Stimulated activated effector memory CD8-positive, alpha-beta T cell treated with anti-CD3 and anti-CD28 coated beads, Interleukin-12 subunit alpha, Interleukin-12 subunit beta, amount 100 ng/mL, for 72 hours (primary cell): ENCODE measurements around the gene MRPL28.
"Not testable (repeated sequence)": the region's sequence is repeated elsewhere in the genome, so short reads cannot be mapped to it uniquely, and the experiment has no call there.

ENCODE experiments used
- ATAC-seq: fragments of 150-1000 bp; cut with Tn5 transposase; 2 replicates; pipeline ENCODE4 v1.10.0; 2021
- DNase-seq, 2 donors: peaks; one replicate each; pipeline ENCODE4 v3.0.0; 2021 to 2022; ENCODE audit warnings: low spot score in 2 of 2
- H3K27ac Mint-ChIP-seq: one replicate; pipeline ENCODE4 v1.8.0; 2022; ENCODE audit warnings: mild to moderate bottlenecking, mixed read lengths
- H3K36me3 Mint-ChIP-seq: one replicate; pipeline ENCODE4 v1.8.0; 2022; ENCODE audit warnings: mild to moderate bottlenecking, mixed read lengths
- H3K4me1 Mint-ChIP-seq: one replicate; pipeline ENCODE4 v1.8.0; 2022; ENCODE audit warnings: mixed read lengths
- H3K4me3 Mint-ChIP-seq: one replicate; pipeline ENCODE4 v1.8.0; 2022; ENCODE audit warnings: mild to moderate bottlenecking, mixed read lengths
- H3K9me3 Mint-ChIP-seq: one replicate; pipeline ENCODE4 v1.8.0; 2022; ENCODE audit warnings: mixed read lengths

Gene MRPL28

DNA sequence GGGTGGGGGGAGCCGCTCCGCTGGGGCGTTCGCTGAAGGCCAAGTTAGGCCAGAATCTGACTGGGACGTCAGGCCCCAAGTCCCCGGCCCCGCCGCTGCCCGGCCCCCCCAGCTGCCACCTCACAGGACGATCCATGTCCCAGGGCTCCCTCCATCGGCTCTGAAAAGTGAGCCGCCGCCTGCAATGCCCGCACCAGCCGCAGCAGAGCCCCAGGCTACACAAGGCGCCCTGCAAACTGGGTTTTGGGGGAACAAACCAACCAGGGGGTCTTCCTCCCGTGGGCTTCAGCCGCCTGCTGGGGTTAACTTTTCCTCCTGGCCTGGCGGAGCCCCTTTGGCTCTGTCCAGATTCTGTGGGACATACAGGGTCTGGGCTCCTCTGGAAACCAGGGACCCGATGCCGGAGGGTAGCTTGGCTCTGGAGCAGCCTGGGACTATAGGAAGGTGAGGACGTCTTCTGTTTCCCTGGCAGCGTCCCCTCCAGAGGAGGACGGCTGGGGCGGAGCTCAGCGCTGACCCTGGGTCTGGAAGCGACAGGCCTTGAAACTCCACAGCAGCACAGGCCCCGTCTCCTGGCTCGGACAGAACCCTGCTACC lies 27.5 kb upstream of the MRPL28 start:
- peak overlapping the region; percentile 40 for H3K27ac Mint-ChIP-seq
- no peak for ATAC-seq
- H3K4me1 Mint-ChIP-seq, result peaks cover 24% of the 10 kb centered on the region
- peak overlapping the region; percentile 58 for H3K4me3 Mint-ChIP-seq
- H3K9me3 Mint-ChIP-seq, result no peaks in the 10 kb centered on the region
- H3K36me3 Mint-ChIP-seq, result peaks cover 17% of the 10 kb centered on the region
- no peak for DNase-seq

DNA sequence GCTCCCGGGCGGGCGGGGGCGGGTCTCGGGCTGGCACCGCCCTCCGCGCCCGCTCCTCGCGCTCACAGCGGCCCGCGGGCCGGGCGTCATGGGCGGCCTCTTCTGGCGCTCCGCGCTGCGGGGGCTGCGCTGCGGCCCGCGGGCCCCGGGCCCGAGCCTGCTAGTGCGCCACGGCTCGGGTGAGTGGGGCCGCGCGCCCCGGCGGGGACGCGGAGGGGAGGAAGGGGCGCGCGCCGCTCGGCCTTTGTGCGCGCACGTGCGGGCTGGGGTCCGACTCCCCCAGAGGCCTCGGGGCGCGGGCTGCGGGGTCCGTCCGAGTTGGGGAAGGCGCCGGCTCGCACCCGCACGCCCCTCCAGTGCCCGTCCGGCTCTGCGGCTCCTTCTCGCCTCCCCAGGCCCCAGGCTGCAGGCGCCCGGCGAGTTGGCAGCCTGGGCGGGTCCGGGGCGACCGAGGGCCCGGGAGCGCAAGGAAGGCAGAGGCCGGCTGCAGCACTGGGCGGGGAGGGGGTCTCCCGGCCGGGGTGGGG lies 26.9 kb upstream of the MRPL28 start, which contains the start of gene NME4:
Gene NME4, plus strand, starts transcription at position 65 of the 527 bp plus-strand sequence. Its CDS starts 24 bp downstream, at position 89.
- peak in 1 of 2 donors; percentile 55 for DNase-seq
- Mint-ChIP-seq H3K4me1 (peaks cover 30% of the 10 kb centered on the region), H3K4me3 (peak within 1 kb of the TSS; percentile 71), H3K27ac (peak within 1 kb of the TSS; percentile 40), H3K9me3 (no peaks in the 10 kb centered on the region), H3K36me3 (peaks cover 19% of the 10 kb centered on the region)
- ATAC-seq, result peak; percentile 24

DNA sequence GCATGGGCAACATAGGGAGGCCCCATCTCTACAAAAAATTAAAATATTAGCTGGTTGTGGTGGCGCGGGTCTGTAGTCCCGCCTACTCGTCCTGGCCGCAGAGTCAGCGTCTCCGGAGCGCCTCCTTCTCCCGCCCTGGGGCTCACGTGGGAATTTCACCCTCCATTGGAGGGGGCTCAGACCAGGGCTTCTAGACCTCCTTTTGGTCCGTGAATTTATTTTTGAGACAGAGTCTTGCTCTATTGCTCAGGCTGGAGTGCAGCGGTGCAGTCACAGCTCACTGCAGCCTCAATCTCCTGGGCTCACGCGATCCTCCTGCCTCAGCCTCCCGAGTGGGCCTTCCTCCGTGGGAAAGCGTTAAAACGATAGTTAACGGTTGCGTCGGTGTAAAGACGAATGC lies 26.3 kb upstream of the MRPL28 start:
- DNase-seq (peak in 1 of 2 donors; percentile 52), ATAC-seq (no peak)
- H3K27ac Mint-ChIP-seq, result no peak overlapping the region
- peaks cover 36% of the 10 kb centered on the region for H3K4me1 Mint-ChIP-seq
- peak overlapping the region; percentile 71 for H3K4me3 Mint-ChIP-seq
- H3K36me3 Mint-ChIP-seq, result peaks cover 25% of the 10 kb centered on the region
- H3K9me3 Mint-ChIP-seq, result no peaks in the 10 kb centered on the region

DNA sequence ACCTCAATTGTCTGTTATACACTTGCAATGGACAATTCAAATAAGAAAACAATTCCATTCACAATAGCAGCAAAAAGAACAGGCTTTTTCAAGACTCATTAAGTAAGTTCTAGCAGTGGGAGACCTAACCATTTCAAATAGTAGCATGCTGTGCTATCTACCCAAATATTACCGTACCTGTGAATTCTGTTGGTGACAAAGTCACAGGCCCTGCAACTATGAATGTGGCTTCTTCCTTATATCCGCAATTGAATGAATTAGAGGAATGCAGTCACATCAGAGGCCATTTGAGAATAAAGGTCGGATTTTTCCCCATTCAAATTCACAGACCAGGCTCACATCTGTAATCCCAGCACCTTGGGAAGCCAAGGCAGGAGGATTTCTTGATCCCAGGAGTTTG lies 25.9 kb upstream of the MRPL28 start:
- H3K36me3 Mint-ChIP-seq, result peaks cover 25% of the 10 kb centered on the region
- DNase-seq, result no peak
- H3K27ac Mint-ChIP-seq, result no peak overlapping the region
- no peak for ATAC-seq
- H3K4me3 Mint-ChIP-seq, result peak overlapping the region; percentile 71
- H3K9me3 Mint-ChIP-seq, result no peaks in the 10 kb centered on the region
- peaks cover 36% of the 10 kb centered on the region for H3K4me1 Mint-ChIP-seq

DNA sequence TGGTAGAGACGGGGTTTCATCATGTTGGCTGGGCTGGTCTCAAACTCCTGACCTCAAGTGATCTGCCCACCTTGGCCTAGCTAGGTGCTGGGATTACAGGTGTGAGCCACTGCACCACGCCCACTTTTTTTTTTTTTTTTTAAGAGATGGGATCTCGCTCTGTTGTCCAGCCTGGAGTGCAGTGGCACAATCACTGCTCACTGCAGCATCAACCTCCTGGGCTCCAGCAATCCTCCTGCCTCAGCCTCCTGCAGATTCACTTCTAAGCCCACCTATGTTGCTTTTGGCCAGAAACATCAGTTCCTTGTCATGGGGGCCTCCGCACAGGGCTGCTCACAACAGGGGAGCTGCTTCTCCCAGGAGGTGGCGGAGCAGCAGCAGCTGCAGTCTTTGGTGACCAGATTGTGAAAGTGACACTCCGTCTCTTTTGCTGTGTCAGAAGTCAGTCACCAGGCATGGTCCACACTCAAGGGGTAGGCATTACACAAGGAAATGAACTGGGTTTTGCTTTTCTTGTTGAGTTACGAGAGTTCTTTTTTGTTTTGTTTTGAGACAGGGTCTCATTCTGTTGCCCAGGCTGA lies 22.2 kb upstream of the MRPL28 start:
- H3K4me3 Mint-ChIP-seq, result peak overlapping the region; percentile 32
- peaks cover 21% of the 10 kb centered on the region for H3K4me1 Mint-ChIP-seq
- DNase-seq (no peak), ATAC-seq (peak; percentile 78)
- H3K27ac Mint-ChIP-seq, result peak overlapping the region; percentile 85
- H3K9me3 Mint-ChIP-seq, result no peaks in the 10 kb centered on the region
- peaks cover 13% of the 10 kb centered on the region for H3K36me3 Mint-ChIP-seq

DNA sequence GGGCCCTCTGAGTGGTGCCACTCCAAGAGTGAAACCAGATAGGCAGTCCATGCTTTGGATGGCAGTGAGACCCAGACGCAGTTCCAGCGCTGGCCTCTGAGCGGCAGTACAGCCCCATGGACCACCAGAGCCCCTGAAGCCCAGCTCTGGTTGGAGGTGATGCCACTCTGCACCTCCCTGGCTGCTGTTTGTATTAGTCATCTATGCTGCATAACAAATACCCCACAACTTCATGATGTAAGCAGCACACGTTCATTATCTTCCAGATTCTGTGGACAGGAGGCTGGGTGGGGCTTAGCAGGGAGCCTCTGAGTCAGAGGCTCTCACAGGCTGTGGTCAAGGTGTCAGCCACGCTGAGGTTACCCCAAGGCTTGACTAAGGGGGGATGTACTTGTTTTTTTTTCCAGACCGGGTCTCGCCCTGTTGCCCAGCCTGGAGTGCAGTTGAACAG lies 21.6 kb upstream of the MRPL28 start:
- Mint-ChIP-seq H3K4me3 (peak overlapping the region; percentile 32), H3K36me3 (peaks cover 13% of the 10 kb centered on the region), H3K4me1 (peaks cover 21% of the 10 kb centered on the region), H3K9me3 (no peaks in the 10 kb centered on the region), H3K27ac (peak overlapping the region; percentile 85)
- ATAC-seq (peak; percentile 93), DNase-seq (peak; percentile 74 to 94)

DNA sequence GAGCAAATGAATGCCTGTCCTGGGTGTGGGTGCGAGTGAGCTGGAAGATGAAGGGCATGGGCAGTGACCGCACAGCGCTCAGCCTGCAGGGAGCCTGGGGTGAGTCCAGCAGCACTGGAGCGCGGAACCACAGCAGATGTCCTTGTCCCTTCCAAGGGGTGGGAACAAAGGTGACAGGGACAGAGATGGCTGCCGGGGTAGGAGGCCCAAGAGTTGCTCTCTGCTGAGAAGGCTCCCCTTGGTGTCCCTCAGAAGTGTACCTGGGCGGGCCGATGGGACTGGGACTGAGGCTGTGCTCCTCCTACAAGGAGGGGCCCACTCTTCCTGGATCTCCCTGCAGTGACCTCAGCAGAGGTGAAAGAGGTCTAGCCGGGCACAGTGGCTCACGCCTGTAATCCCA lies 19.0 kb upstream of the MRPL28 start:
- DNase-seq (no peak), ATAC-seq (no peak)
- Mint-ChIP-seq H3K4me3 (no peak overlapping the region), H3K9me3 (no peaks in the 10 kb centered on the region), H3K36me3 (peaks cover 8% of the 10 kb centered on the region), H3K27ac (peak overlapping the region; percentile 43), H3K4me1 (peaks cover 15% of the 10 kb centered on the region)

DNA sequence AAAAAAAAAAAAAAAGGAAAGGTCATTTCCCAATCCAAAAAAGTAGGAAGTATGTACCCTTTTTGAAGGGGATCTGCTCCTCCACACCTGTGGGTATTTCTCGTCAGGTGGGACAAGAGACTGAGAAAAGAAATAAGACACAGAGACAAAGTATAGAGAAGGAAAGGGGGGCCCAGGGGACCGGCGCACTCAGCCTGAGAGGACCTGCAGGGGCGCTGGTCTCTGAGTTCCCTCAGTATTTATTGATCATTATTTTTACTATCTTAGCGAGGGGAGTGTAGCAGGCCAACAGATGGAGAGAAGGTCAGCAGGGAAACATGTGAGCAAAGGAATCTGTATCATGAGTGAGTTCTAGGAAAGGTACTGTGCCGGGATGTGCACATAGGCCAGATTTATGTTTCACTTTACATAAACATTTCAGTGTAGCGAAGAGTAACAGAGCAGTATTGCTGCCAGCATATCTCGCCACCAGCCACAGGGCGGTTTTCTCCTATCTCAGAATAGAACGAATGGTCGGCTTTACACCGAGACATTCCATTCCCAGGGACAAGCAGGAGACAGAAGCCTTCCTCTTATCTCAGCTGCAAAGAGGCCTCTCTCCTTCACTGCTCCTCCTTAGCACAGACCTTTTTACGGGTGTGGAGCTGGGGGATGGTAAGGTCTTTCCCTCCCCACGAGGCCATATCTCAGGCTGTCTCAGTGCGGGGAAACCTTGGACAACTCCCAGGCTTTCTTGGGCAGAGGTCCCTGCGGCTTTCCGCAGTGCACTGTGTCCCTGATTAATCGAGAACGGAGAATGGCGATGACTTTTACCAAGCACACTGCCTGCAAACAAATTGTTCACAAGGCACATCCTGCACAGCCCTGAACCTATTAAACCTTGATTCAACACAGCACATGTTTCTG lies 17.7 kb upstream of the MRPL28 start:
- peaks cover 21% of the 10 kb centered on the region for H3K4me1 Mint-ChIP-seq
- H3K36me3 Mint-ChIP-seq, H3K4me3 Mint-ChIP-seq, DNase-seq, H3K9me3 Mint-ChIP-seq, ATAC-seq, H3K27ac Mint-ChIP-seq: not testable (repeated sequence)

DNA sequence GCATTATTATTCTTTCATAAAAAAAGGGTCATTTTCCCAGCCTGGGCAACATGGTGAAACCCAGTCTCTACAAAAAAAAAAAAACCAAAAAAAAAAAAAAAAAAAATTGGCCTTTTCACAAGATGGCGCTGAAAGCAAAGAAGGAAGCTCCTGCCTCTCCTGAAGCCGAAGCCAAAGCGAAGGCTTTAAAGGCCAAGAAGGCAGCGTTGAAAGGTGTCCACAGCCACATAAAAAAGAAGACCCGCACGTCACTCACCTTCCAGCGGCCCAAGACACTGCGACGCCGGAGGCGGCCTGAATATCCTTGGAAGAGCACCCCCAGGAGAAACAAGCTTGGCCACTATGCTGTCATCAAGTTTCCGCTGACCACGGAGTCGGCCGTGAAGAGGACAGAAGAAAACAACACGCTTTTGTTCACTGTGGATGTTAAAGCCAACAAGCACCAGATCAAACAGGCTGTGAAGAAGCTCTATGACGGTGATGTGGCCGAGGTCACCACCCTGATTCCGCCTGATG lies 16.4 kb upstream of the MRPL28 start:
- Mint-ChIP-seq H3K27ac (no peak overlapping the region), H3K9me3 (no peaks in the 10 kb centered on the region), H3K4me3 (no peak overlapping the region), H3K4me1 (peaks cover 12% of the 10 kb centered on the region), H3K36me3 (peaks cover under 1% of the 10 kb centered on the region)
- ATAC-seq, result no peak
- no peak for DNase-seq

DNA sequence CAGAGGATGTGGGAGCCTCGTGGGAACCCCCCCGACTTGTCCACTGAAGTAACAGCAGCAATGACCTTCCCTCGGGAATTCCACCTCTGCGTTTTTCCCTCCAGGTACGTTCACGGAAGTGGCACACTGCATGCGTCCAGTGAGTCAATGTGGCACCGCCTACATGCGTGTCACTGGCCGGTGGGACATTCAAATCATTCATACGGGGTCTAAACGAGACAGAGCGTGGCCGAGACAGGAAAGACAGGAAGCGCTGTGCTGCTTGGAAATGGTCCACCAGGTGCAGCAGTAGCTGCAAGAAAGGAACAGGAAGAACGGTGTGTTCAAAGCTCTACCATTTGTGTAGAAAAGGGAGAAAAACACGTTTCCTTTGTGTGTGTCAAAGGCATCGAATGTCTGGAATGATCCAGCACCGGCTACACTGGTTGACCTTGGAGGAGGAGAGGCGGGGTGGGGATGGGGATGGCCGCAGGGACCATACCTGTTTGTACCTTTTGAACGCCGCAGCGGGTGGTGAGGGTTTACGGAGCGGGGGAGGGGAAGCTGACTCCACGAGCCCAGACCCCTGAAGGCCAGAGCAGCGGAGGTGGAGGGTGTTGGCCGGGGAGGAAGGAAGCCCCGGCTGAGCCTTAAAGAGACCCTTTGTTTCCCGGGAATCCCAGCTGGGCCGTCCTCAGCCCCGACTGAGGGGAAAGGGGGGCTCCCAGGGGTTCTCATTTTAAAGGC lies 13.2 kb upstream of the MRPL28 start:
- peak overlapping the region; percentile 26 for H3K27ac Mint-ChIP-seq
- peak overlapping the region; percentile 60 for H3K4me3 Mint-ChIP-seq
- DNase-seq, result peak in 1 of 2 donors; percentile 79
- H3K36me3 Mint-ChIP-seq, result no peaks in the 10 kb centered on the region
- peak; percentile 71 for ATAC-seq
- peaks cover 18% of the 10 kb centered on the region for H3K4me1 Mint-ChIP-seq
- H3K9me3 Mint-ChIP-seq, result no peaks in the 10 kb centered on the region

DNA sequence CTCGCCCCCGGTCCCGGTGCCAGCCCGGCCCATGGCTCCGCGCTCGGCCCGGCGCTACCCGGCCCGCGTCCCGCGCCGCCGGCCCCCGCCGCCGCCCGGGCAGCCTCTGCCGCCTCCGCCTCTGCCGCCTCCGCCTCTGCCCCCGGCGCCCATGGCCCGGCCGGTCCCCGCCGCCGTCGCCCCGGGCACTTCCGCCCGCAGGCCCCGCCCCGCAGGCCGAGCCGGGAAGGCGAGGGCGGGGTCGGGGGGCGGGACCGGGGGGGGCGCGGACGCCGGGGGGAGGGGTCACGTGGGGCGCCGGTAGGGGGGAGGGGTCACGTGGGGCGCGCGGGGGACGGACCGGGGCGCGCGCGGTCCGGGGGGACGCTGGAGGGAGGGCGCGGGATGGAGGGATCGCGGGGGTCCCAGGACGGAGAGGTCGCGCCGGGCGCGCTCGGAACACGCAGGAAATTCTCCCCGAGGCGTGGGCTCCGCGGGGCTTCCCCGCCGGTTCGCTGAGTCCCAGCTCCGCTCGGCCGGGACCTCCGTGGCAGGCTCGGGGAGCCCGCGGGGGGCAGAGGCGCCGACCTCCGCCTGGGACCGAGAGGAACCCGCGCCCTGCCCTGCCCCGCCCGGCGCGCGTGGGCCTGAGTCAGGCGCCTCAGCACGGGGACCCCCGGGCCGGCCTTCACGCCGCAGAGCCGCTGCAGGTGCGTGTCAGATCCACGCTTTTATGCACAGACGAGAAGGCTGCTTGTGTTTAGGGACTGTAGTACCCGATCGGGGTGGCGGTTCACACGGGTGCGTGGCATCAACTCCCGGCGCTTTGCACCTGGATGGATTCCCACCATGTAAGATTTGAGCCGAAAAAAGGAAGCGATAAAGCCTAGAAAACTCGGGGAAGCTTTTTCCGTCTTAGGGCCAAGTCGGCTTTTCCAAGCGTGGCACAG lies 11.7 kb upstream of the MRPL28 start, which contains the start of gene PGAP6:
Gene PGAP6, minus strand, starts transcription at position 190 of the 929 bp plus-strand sequence. Its CDS starts 157 bp downstream, at position 33.
- peak; percentile 73 for ATAC-seq
- H3K9me3 Mint-ChIP-seq, result no peaks in the 10 kb centered on the region
- DNase-seq, result peak; percentile 51 to 79
- H3K27ac Mint-ChIP-seq, result peak within 1 kb of the TSS; percentile 26
- no peaks in the 10 kb centered on the region for H3K36me3 Mint-ChIP-seq
- peaks cover 18% of the 10 kb centered on the region for H3K4me1 Mint-ChIP-seq
- peak within 1 kb of the TSS; percentile 60 for H3K4me3 Mint-ChIP-seq

DNA sequence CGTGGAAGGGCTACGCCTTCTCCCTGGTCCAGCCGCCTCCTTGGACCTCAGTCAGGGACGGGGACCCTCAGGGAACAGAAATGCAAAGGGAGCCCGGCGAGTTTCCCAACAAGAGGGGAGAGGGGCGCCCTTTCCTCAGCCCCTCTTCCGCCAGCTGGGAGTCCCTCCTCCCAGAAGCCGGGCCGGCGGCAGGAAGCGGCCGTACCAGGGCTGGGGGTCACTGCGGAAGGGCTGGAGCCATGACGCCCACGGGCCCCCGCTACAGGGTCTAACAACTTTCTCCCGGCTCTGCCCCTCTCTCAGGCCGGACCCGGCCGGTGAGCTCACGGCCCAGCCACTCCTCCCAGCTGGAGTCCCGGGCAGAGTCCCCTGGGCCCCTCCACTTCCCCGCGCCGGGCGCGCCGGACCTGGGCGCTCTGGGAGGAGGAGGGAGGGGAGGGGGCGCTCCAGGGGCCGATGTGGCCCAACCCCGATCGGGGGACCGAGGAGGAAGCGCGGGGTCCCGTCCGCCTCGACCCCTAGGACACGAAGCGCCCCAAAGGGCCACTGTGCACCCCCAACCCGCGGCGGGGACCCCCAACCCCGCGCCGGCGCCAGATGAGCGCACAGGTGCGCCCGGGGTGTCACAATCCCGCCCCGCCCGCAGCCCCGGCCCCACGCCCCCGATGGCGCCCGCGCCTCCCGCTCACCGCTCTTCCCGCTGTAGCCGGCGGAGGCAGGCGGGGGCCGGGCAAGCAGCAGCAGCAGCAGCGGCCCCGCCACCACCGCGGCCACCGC lies 10.9 kb upstream of the MRPL28 start:
- H3K4me3 Mint-ChIP-seq, result peak overlapping the region; percentile 60
- H3K9me3 Mint-ChIP-seq, result no peaks in the 10 kb centered on the region
- H3K36me3 Mint-ChIP-seq, result no peaks in the 10 kb centered on the region
- DNase-seq (no peak), ATAC-seq (peak; percentile 69)
- H3K4me1 Mint-ChIP-seq, result peaks cover 18% of the 10 kb centered on the region
- no peak overlapping the region for H3K27ac Mint-ChIP-seq

DNA sequence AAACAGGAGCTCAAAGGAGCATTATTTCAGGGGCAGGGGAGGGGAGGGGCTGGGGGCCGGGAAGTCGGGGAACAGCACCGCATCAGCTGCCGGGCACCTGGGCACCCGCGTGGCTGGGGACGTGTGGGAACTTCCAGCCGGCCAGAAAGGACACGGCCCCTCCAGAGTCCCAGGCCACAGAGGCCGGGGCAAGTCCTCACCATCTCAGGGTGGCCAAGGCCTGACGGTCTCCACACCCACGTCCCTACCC lies 10.3 kb upstream of the MRPL28 start:
- H3K36me3 Mint-ChIP-seq, result no peaks in the 10 kb centered on the region
- H3K27ac Mint-ChIP-seq, result no peak overlapping the region

More for the DNA sequence above, 10.3 kb upstream of the MRPL28 start:
- DNase-seq (no peak), ATAC-seq (no peak)
- Mint-ChIP-seq H3K9me3 (no peaks in the 10 kb centered on the region), H3K4me1 (peaks cover 18% of the 10 kb centered on the region), H3K4me3 (peak overlapping the region; percentile 60)
